ENCODE data around the gene PGLYRP2. TPM values are rescaled to one million over a fixed set of nuclear protein-coding genes. Genes with fewer than 3 reads are reported as not detected.
"Not testable (repeated sequence)": the region's sequence is repeated elsewhere in the genome, so short reads cannot be mapped to it uniquely, and the experiment has no call there.

Gene PGLYRP2, protein sequence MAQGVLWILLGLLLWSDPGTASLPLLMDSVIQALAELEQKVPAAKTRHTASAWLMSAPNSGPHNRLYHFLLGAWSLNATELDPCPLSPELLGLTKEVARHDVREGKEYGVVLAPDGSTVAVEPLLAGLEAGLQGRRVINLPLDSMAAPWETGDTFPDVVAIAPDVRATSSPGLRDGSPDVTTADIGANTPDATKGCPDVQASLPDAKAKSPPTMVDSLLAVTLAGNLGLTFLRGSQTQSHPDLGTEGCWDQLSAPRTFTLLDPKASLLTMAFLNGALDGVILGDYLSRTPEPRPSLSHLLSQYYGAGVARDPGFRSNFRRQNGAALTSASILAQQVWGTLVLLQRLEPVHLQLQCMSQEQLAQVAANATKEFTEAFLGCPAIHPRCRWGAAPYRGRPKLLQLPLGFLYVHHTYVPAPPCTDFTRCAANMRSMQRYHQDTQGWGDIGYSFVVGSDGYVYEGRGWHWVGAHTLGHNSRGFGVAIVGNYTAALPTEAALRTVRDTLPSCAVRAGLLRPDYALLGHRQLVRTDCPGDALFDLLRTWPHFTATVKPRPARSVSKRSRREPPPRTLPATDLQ
- polyA plus RNA-seq (ENCODE audit: insufficient read length) = not detected

DNA sequence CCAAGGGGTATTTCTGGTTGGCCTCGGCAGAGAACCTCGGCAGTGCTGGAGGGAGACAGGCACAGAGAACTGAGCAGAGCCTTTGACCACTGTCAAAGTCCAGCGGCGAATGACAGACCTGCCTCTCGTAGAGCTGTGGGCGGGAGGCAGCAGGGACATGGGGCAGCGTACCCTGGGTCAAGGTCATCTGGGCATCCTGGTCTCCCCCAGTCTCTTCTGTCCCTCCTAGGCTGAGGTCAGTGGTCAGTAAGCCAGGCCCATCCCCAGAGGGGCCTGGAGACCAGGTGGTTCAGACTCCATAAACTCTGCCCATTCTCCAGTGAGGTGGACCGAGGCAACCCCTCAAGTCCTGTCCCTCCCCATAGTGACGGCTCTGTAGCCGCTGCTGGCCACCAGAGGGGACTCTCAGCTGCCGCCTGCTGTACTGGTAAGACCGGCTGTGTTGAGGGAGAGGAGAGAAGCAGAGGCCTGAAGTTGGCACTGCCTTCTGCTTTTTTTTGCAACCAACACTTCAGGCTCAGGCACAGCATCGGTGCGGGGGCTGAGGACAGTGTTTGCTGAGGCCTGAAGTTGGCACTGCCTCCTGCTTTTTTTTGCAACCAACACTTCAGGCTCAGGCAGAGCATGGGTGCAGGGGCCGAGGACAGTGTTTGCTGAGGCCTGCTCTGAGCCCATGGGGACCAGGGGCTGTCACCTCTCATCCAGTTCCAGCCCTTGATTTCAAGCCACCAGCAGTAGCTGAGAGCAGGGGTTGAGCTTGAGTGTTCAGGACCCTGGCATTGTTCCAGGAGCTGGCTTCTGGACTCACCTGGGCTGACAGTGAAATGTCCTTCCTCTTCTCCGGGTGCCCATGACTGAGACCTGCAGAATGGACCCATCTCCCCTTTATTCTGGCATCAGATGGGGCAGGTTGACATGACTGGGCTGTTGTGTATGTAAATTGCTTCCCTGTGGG is at the start of gene PGLYRP2:
Gene PGLYRP2, minus strand, starts transcription at position 111 of the 955 bp plus-strand sequence. CDS start 130 bp downstream, outside the sequence.
- no peak for DNase-seq (ENCODE audit: low read depth)

DNA sequence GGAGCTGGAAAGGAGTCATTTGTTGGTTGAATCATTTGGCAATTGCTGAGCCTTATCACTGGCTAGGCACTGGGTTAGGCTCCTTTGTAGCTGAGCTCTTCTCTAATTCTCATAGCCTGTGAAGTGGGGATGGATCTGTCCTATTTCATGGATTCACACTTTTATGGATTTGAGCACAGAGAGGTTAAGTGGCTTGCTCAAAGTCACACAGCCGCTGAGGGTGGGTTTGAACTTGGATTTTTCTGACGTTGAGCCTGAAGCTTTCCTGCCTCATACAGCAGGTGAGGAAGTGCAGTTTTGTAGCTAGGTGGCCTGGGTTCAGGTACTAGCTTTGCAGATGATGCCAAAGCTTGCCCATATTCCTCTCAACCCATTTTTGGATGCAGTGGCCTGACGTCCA is 48.4 kb upstream of the PGLYRP2 start:
- no peak for DNase-seq (ENCODE audit: low read depth)

DNA sequence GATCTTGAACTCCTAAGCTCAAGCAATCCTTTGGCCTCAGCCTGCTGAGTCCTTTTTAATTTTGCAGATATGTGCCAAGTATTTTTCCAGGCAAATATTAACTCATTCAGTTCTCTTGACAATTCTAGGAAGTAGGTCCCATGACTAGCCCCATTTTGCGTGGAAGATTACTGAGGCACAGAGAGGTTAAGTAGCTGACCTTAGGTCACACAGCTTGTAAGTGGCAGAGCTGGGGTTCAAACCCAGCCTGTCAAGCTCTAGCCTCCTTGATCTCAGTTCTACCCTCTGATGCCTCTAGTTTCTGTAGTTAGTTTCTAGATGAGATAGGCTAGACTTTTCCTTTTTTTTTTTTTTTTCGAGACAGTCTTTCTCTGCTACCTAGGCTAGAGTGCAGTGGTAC is 47.1 kb upstream of the PGLYRP2 start:
- no peak for DNase-seq (ENCODE audit: low read depth)

DNA sequence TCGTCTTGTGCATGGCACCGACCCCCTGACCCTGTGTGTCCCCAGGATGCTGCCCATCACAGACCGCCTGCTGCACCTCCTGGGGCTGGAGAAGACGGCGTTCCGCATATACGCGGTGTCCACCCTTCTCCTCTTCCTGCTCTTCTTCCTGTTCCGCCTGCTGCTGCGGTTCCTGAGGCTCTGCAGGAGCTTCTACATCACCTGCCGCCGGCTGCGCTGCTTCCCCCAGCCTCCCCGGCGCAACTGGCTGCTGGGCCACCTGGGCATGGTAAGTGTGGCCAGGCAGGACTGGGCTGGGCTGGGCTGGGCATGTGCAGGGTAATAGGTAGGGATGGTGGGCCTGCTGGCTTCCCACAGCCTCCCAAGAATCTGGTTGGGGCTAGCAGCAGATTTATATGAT is 46.0 kb upstream of the PGLYRP2 start:
- no peak for DNase-seq (ENCODE audit: low read depth)

DNA sequence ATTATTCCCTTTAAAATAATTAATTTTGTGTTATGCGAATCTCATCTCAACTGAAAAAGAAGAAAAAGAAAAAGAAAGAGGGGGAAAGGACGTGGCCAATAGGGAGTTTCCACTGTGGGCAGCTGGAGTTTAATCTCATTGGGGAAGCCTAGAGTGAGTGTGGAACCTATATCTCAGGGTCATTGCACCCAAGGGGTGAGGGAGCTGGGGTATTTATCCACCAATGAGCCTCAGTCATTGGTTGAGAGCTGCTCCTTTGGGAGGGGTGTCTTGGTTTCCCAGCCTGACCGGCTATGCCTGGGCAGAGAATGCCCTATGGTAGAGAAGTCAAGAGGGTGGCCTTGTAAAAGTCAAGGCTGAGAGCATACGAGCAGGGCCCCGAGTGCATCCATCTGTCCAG is 45.5 kb upstream of the PGLYRP2 start:
- no peak for DNase-seq (ENCODE audit: low read depth)

DNA sequence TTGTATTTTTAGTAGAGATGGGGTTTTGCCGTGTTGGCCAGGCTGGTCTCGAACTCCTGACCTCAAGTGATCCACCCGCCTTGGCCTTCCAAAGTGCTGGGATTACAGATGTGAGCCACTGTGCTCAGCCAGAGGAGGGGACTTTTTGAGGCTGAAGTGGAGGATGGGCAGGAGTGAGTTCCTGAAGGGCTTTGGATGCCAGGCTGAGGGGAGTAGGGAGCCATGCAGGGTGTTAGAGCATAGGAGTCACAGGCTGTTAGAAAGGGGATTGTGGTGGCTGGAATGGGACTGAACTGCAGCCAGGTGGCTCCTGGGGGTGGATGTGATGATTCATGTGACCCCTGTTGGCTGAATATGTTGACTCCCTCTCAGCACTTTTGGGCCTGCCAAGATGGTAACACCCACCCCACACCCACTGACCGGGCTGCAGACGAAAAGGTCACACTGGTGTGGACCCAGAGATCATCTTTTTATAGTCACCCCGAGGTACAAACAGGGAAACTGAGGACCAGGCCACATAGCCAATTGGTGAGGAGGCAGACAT is 40.2 kb upstream of the PGLYRP2 start:
- DNase-seq (ENCODE audit: low read depth) = no peak

DNA sequence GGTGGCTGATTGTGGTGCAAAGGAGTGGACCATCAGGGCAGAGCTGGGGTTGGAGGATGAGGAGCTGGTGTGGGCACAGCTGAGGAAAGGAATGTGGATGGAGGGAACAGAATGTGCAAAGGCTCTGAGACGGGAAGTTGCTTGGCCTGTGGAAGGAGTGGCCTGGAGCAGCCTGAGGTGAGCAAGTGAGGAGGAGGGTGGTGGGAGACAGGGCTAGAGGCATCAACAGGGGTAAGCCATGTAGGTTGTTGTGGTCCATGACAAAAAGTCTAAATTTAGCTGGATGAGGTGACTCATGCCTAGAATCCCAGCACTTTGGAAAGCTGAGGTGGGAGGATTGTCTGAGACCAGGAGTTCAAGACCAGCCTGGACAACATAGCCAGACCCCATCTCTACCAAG is 38.5 kb upstream of the PGLYRP2 start:
- DNase-seq (ENCODE audit: low read depth) = no peak

DNA sequence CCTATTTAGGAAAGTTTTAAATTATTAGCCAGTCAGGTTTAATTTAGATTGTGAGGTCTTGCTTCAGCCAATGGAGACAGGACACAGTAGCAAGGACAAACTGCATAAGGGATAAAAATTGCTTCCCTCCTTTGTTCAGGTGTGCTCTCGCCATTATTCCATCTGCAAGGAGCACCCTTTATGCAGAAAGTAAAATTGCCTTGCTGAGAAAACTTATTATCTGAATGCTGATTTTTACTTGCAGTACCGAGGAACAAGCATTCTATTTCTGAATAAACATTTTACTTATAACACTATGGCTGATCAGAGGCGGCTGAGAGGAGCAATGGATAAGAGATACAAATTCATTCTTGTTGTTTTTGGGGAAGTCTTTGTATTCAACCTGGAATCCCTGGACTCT is 37.1 kb upstream of the PGLYRP2 start:
- no peak for DNase-seq (ENCODE audit: low read depth)

DNA sequence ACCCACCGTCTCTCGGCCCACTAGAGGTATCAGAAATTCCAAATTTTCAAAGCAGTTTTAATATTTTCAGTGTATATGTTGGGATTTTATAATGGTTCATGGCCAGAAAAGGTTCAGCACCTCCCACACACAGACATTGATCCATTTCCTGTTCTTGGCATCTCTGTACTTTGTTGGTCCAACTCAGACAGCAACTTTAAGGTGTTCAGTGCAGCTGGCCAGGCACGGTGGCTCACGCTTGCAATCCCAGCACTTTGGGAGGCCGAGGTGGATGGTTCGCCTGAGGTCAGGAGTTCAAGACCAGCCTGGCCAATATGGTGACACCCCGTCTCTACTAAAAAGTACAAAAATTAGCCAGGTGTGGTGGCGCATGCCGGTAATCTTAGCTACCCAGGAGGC is 35.9 kb upstream of the PGLYRP2 start:
- DNase-seq (ENCODE audit: low read depth) = not testable (repeated sequence)

DNA sequence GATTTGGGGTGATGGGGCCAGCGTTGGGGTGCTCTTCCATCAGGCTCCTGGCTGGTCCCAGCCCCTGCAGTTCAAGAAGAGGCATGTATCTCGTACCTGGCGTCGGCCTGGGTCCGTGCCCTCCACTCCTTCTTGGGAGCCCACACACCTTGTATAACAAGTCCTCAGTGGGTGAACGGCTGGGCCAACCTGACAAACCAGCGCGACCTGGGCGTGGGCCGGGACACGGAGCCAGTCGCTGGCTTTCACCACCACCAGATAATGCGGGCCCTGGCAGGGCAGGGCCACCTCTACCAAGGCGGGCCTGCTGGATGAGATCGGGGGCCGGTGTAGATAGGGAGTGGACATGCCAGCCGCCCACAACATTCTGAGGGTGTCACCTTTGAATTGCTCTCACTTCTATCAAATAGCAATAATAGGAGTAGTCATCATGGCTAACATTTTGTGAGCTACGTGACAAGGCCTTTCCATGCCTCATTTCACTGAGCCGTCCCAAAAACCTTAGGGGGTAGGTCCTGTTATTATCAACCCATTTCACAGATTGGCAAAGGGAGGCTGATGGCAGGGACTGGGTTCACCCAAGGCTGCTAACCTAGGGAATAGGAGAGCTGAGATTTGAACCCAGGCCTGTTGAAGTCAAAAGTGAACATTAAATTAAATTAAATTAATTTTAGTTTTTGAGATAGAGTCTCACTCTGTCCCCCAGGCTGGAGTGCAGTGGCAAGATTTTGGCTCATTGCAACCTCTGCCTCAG is 32.5 kb upstream of the PGLYRP2 start:
- DNase-seq (ENCODE audit: low read depth) = no peak

DNA sequence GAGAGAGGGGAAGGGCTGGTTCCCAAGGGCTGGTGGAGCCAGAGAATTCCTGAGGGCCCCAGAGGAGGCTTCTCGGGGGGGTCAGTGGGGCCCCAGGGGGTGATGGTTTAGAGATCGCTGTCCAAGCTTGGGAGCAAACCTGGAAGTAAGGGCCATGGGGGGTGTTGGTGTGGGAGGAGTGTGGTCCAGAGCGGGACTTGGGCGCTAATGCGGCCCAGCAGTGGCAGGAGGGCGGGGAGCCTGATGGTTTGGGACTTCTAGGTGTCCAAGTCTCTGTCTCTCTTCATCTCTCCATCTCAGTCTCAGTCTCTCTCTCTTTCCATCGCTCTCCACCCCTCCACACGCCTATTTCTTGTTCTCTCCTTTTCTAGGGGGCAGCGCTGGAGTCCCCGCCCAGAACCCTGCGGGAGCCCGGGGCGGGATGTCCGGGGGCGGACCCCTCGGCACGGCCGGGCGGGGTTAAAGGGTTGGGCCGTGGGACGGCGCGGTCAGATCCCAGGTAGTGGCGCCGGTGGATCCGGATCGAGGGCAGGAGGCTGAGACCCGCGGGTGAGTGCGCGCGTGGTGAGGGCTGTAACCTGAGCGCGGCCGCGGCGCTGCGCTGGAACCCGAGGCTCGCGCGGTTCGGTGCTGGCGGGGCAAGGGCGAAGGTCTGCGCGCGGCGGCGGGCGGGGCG is 28.9 kb upstream of the PGLYRP2 start, which contains the start of gene CYP4F22:
Gene CYP4F22, plus strand, starts transcription at position 491 of the 676 bp plus-strand sequence. CDS start 16,812 bp downstream, outside the sequence.
- no peak for DNase-seq (ENCODE audit: low read depth)

DNA sequence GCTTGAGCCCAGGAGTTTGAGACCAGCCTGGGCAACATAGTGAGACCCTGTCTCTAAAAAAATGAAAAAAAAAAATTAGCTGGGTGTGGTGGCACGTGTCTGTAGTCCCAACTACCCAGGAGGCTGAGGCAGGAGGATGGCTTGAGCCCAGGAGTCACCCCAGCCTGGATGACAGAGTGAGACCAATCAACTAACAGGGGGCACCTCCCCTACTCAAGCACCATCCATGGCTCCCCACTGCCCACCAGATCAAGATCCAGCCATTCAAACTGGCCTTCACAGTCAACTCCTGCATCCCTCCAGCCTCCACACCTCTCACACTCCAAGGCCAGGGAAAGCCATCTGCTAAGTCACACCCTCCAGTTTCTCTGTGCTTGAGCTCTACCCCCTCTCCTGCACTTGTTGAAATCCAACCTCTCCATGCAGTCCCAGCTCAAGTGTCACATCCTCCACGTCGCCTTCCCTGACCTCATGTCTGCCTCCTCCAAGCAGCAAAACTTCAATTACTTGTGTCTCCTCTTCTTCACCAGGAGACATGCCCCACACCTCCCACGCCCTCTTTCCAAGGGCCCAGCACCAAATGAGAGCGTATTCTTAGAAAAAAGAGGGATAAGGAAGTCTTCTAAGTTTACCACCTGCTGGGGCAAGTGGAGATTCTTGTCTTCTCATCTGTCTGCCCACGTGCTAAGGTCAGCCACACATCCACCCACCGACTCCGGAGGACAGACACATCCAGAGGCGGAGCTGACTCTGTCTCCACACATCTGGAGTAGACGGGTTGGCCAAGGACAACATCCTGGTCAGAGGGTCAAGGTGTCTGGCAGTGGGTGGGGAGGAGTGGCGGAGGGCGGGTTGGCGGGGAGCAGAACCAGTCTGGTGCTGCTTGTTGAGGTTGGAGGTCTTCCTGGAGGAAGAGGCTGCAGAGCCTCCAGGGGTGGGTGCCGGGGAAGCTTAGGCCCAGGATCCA is 28.1 kb upstream of the PGLYRP2 start:
- DNase-seq (ENCODE audit: low read depth) = no peak

DNA sequence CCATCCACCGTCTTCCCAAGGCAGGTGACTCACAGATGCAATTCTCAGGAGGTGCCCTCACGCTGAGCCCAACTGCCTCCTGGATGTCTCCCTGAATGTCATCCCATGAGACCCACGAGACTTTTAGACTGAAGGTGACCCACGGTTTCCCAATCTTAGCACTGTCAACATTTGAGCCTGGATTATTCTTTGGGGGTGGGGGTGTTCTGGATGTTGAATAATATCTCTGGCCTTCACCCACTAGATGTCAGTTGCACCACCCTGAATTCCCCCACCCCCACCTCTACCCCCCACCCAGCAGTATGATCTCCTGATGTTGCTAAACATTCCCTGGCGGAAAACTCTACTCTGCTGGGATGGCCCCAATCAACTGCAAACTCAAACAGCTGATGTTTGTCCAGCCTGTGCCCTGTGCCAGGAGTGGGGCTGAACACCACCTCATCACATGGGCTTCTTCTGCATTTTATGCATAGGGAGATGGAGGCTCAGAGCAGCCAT is 26.8 kb upstream of the PGLYRP2 start:
- DNase-seq (ENCODE audit: low read depth) = no peak

DNA sequence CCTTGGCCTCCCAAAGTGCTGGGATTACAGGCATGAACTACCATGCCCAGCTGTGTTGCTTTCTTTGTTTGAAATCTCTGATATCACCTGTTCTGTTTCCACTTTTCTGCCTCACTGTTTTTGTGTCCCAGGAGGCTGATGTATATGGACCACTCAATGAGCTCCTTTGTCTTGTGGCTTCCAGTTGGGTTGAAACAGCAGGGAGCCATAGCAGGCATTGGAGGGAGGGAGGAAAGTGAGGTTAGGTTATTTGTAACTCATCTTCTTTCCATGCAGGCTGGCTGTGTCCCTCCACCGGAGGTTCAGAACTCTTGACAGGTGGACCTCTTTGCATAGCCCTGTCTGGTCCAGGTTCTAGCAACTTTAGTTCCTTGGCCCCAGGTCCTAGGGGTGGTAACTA is 23.0 kb upstream of the PGLYRP2 start:
- no peak for DNase-seq (ENCODE audit: low read depth)

DNA sequence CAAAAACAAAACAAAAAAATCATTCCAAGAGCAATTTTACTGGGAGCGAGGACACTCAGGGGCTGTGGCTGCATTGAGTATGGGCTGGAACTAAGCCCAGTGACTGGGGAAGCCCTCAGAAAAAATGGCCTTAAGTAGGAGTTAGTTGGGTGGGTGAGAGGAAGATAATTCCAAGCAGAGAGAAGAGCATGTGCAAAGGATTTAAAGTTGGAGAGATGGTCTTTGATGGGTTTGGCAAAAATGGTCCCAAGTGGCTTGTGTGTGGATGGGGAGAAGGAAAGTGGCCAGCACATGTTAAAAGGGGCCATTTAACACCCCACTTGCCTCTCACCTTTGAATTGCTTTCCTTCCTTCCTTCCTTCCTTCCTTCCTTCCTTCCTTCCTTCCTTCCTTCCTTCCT is 22.3 kb upstream of the PGLYRP2 start:
- DNase-seq (ENCODE audit: low read depth) = no peak

DNA sequence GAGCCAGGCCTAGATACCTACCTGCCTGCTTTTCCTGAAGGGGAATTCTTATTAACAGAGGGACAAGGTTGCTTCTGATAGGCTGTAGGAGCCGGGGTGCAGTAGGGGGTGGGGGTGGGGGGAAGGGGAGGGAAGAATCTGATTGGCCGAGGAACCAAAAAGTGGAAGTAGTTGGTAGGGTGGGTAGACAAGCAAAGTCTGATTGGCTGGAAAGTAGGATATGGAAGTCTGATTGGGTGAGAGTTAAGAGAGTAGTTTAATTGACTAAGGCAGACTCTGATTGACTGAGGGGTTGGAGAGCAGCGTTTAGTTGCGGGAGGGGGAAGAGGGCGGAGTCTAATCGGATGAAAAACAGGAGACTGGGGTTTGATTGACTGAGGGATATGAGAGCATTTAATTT is 19.6 kb upstream of the PGLYRP2 start:
- no peak for DNase-seq (ENCODE audit: low read depth)

DNA sequence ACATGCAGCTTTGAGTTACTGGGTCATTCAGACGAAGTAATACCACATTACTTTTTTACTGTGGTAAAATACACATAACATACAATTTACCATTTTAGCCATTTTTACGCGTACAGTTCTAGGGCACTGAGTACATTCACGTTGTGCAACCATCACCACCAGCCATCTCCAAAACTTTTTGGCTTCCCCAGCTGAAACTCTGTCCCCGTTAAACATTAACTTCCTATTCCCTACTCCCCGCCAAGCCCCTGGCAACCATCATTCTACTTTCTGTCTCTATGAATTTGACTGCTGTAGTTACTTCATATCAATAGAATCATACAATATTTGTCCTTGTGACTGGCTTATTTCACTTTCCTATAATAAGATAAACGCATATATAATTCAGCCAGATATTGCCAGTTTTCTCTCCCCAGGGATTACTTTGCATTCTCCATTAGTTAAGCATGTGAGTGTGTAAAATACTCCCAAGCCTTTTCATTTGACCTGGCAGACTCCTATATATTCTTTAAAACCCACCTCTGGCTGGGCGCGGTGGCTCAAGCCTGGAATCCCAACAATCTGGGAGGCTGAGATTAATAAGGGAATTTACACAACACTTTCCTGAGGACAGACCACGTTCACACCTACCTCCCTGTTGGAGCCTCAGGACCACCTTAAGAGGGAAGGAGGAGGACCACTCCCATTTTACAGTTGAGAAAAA is 19.0 kb upstream of the PGLYRP2 start:
- no peak for DNase-seq (ENCODE audit: low read depth)

DNA sequence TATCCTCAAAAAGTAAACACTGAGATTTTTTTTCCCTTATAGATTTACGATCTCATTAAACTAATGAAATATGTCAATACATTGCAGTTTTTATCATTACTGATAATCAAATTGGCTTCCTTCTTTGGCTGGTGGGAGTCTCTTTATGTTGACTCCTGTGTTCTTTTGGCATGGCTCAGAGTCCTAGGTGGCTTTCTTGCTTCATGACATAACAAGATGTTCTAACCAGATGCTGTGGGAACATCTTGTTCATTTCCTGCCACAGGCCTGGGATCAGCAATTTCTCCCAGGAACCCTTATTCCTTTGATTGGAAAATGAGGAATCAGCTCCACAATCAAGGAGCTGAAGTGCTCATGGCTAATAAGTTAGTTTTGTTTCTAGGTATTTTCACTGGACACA is 15.8 kb upstream of the PGLYRP2 start:
- DNase-seq (ENCODE audit: low read depth) = no peak
